Keratinocyte (primary cell): ENCODE data around the gene ORAI3. TPM values are rescaled to one million over a fixed set of nuclear protein-coding genes. Genes with fewer than 3 reads are reported as not detected.
A peak's percentile ranks its signal among the peaks of the same experiment; 100 is the strongest.

Experiments
- DNase-seq: peaks from one replicate; pipeline ENCODE4 v3.0.0-alpha.2; 2011; ENCODE audit warnings: low read depth, missing footprints, low spot score
- FAIRE-seq: peaks from 2 replicates; lab custom pipeline; 2011; peaks lifted over from hg19 to GRCh38; lab: Jason Lieb, UNC
- H2AFZ ChIP-seq: 2 replicates; pipeline ENCODE4 v1.6.0; 2012; ENCODE audit warnings: low read length, control low read depth, inconsistent platforms; ENCODE audit not compliant: control insufficient read depth
- H3K27ac ChIP-seq: 2 replicates; pipeline ENCODE4 v1.5.1; 2011; ENCODE audit warnings: low read length; ENCODE audit not compliant: control insufficient read depth, insufficient read depth
- H3K27me3 ChIP-seq: 3 replicates; pipeline ENCODE4 v1.6.0; 2011; ENCODE audit warnings: low read length; ENCODE audit not compliant: control insufficient read depth, insufficient read depth; ENCODE audit errors: extremely low read depth
- H3K36me3 ChIP-seq, 2 experiments: 2 replicates in 1 of 2; 3 replicates in 1 of 2; pipeline ENCODE4 v1.5.1; 2011; ENCODE audit warnings: low read length in 2 of 2, mild to moderate bottlenecking in 1 of 2; ENCODE audit not compliant: control insufficient read depth in 2 of 2, insufficient read depth in 2 of 2; ENCODE audit errors: extremely low read depth in 1 of 2
- H3K4me1 ChIP-seq: 3 replicates; pipeline ENCODE4 v1.5.1; 2011; ENCODE audit warnings: low read length; ENCODE audit not compliant: control insufficient read depth, insufficient read depth; ENCODE audit errors: extremely low read depth
- H3K4me2 ChIP-seq: 3 replicates; pipeline ENCODE4 v1.6.0; 2011; ENCODE audit warnings: low read depth, low read length; ENCODE audit not compliant: control insufficient read depth, insufficient read depth; ENCODE audit errors: extremely low read depth
- H3K4me3 ChIP-seq, 3 experiments: fragments of 200-600 bp in 1 of 3; sonication (generic) in 1 of 3; 2 replicates in 2 of 3; 3 replicates in 1 of 3; pipeline ENCODE4 v1.5.1; 2011 to 2016; ENCODE audit warnings: low read length in 3 of 3, mild to moderate bottlenecking in 3 of 3, control low read depth in 2 of 3, inconsistent platforms in 1 of 3, low read depth in 1 of 3, mixed read lengths in 1 of 3, mixed run types in 1 of 3, moderate library complexity in 1 of 3; ENCODE audit not compliant: control insufficient read depth in 2 of 3, insufficient read depth in 2 of 3; ENCODE audit errors: extremely low read depth in 1 of 3
- H3K79me2 ChIP-seq: 2 replicates; pipeline ENCODE4 v1.6.0; 2012; ENCODE audit warnings: low read length; ENCODE audit not compliant: control insufficient read depth, insufficient read depth
- H3K9ac ChIP-seq: 3 replicates; pipeline ENCODE4 v1.6.0; 2011; ENCODE audit warnings: low read length; ENCODE audit not compliant: control insufficient read depth, insufficient read depth; ENCODE audit errors: extremely low read depth
- H3K9me1 ChIP-seq: 3 replicates; pipeline ENCODE4 v1.6.0; 2011; ENCODE audit warnings: low read length; ENCODE audit not compliant: control insufficient read depth, insufficient read depth; ENCODE audit errors: extremely low read depth
- H3K9me3 ChIP-seq: 2 replicates; pipeline ENCODE4 v1.5.1; 2012; ENCODE audit warnings: low read depth, low read length; ENCODE audit not compliant: control insufficient read depth
- H4K20me1 ChIP-seq: 3 replicates; pipeline ENCODE4 v1.6.0; 2011; ENCODE audit warnings: low read length; ENCODE audit not compliant: control insufficient read depth, insufficient read depth; ENCODE audit errors: extremely low read depth
- EZH2 ChIP-seq: IDR thresholded peaks from one replicate; pipeline ENCODE4 v1.6.1; 2012; ENCODE audit warnings: inconsistent platforms, mild to moderate bottlenecking, low read length, moderate library complexity
- dilution Hi-C: fragments of 300-500 bp; cut with MboI; formaldehyde crosslinking; loops from one replicate; pipeline ENCODE4 v1.7.0; 2020; ENCODE audit warnings: low sequenced_read_pairs; ENCODE audit not compliant: extremely low pct_ligation_motif_present
- polyA plus RNA-seq, 5 experiments: library from polyadenylated mRNA; depleted of rRNA in 3 of 5; stranded (reverse) in 3 of 5; stranded (forward) in 1 of 5; unstranded in 1 of 5; fragments of >200 nt; gene quantifications; 1 replicate in 1 of 5; 2 replicates in 3 of 5; 3 replicates in 1 of 5; pipeline versions ENCODE4 v1.2.1 to v1.2.3, GENCODE V29; 2011 to 2012; ENCODE audit warnings: missing spikeins in 2 of 5, low read depth in 1 of 5, low replicate concordance in 1 of 5
- TF ChIP-seq, protein P1 (sequence below), 3 experiments: IDR thresholded peaks in 1 of 3; conservative IDR thresholded peaks in 1 of 3; optimal IDR thresholded peaks in 1 of 3; 2 replicates in 2 of 3; 3 replicates in 1 of 3; pipeline versions ENCODE3 to v1.5.1; 2011; ENCODE audit warnings: low read length in 3 of 3, mild to moderate bottlenecking in 3 of 3, moderate library complexity in 2 of 3, control low read depth in 1 of 3, inconsistent platforms in 1 of 3; ENCODE audit not compliant: insufficient read depth in 2 of 3; ENCODE audit errors: extremely low read depth in 1 of 3

ORAI3 gene
- polyA plus RNA-seq, 1 donor (not counting 4 experiments of a cell fraction or from before 2014, with no cell fraction given): 8.1 TPM

DNA sequence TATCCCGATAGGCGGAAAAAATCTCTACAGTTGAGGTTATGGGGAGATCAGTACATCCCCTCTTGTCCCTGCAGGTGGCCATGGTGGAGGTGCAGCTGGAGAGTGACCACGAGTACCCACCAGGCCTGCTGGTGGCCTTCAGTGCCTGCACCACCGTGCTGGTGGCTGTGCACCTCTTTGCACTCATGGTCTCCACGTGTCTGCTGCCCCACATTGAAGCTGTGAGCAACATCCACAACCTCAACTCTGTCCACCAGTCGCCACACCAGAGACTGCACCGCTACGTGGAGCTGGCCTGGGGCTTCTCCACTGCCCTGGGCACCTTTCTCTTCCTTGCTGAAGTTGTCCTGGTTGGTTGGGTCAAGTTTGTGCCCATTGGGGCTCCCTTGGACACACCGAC is 4.2 kb downstream of the ORAI3 start:
- peaks cover 0 to 3% of the 10 kb centered on the region in 2 experiments for H3K36me3 ChIP-seq
- dilution Hi-C loops: no loop called here
- H3K4me3 ChIP-seq: no peak overlapping the region
- no peak for DNase-seq
- no peak overlapping the region for H3K9ac ChIP-seq
- no peak overlapping the region for H2AFZ ChIP-seq
- H3K79me2 ChIP-seq: no peaks in the 10 kb centered on the region
- FAIRE-seq: no peak
- H3K27ac ChIP-seq: no peak overlapping the region
- peaks cover 24% of the 10 kb centered on the region for H3K4me1 ChIP-seq
- H4K20me1 ChIP-seq: no peaks in the 10 kb centered on the region
- H3K27me3 ChIP-seq: no peaks in the 10 kb centered on the region
- H3K4me2 ChIP-seq: no peak overlapping the region
- TF ChIP-seq, protein P1, sequence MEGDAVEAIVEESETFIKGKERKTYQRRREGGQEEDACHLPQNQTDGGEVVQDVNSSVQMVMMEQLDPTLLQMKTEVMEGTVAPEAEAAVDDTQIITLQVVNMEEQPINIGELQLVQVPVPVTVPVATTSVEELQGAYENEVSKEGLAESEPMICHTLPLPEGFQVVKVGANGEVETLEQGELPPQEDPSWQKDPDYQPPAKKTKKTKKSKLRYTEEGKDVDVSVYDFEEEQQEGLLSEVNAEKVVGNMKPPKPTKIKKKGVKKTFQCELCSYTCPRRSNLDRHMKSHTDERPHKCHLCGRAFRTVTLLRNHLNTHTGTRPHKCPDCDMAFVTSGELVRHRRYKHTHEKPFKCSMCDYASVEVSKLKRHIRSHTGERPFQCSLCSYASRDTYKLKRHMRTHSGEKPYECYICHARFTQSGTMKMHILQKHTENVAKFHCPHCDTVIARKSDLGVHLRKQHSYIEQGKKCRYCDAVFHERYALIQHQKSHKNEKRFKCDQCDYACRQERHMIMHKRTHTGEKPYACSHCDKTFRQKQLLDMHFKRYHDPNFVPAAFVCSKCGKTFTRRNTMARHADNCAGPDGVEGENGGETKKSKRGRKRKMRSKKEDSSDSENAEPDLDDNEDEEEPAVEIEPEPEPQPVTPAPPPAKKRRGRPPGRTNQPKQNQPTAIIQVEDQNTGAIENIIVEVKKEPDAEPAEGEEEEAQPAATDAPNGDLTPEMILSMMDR (optimal IDR thresholded peaks at IDR 0.05 in 1 of 3, IDR thresholded peaks at IDR 0.05 in 1 of 3, conservative IDR thresholded peaks at IDR 0.05 in 1 of 3; ENCODE audit: extremely low read depth in 1 of 3, insufficient read depth in 2 of 3, low read length in 3 of 3): no peak
- no peak for TF ChIP-seq EZH2
- H3K9me3 ChIP-seq: no peaks in the 10 kb centered on the region
- no peaks in the 10 kb centered on the region for H3K9me1 ChIP-seq

DNA sequence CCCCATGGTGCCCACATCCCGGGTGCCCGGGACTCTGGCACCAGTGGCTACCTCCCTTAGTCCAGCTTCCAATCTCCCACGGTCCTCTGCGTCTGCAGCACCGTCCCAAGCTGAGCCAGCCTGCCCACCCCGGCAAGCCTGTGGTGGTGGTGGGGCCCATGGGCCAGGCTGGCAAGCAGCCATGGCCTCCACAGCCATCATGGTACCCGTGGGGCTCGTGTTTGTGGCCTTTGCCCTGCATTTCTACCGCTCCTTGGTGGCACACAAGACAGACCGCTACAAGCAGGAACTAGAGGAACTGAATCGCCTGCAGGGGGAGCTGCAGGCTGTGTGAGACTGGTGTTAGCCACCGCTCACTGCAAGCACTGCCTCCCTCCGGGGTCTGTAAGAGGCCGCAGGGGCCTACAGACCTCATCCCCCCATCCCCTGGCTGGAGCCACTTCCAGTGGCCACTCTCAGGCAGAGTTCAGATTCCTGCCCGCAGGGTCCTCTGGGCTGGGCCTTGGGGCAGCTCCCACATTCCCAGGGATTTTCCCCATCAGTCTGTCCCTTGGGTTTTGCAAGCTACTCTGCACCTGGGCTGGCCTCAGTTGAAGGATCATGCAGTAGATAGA is 4.8 kb downstream of the ORAI3 start:
- FAIRE-seq: no peak
- Histone ChIP-seq H3K9me1 (no peaks in the 10 kb centered on the region), H3K4me2 (no peak overlapping the region), H3K27me3 (no peaks in the 10 kb centered on the region), H3K4me1 (peaks cover 24% of the 10 kb centered on the region), H3K4me3 (no peak overlapping the region), H3K9ac (no peak overlapping the region), H3K79me2 (peaks cover 4% of the 10 kb centered on the region), H4K20me1 (no peaks in the 10 kb centered on the region), H2AFZ (no peak overlapping the region), H3K9me3 (no peaks in the 10 kb centered on the region), H3K36me3 (peaks cover 0 to 3% of the 10 kb centered on the region in 2 experiments), H3K27ac (no peak overlapping the region)
- no peak for TF ChIP-seq EZH2
- TF ChIP-seq, protein P1 (optimal IDR thresholded peaks at IDR 0.05 in 1 of 3, IDR thresholded peaks at IDR 0.05 in 1 of 3, conservative IDR thresholded peaks at IDR 0.05 in 1 of 3; ENCODE audit: extremely low read depth in 1 of 3, insufficient read depth in 2 of 3, low read length in 3 of 3): peak; percentile 72 to 85 (median 76)
- dilution Hi-C loops: no loop called here
- no peak for DNase-seq
